Suppressor macrophage treated with lipopolysaccharide for 4 hours (primary cell): ENCODE data around the gene PZP.

Experiments
- DNase-seq: peaks from one replicate; pipeline ENCODE4 v3.0.0-alpha.2; 2020

Gene PZP

GRCh38 chr12:9122091-9122609, 86.0 kb downstream of the PZP start:
- DNase-seq: no peak

GRCh38 chr12:9120487-9121184, 87.6 kb downstream of the PZP start:
- DNase-seq: no peak

GRCh38 chr12:9118158-9118557, 90.0 kb downstream of the PZP start:
- DNase-seq: peak; percentile 96

GRCh38 chr12:9115731-9116559, 92.2 kb downstream of the PZP start, which contains the start of gene A2M:
Gene A2M, minus strand, starts transcription at chr12:9115919. Its CDS starts 70 bp downstream, at chr12:9115849.
- DNase-seq: peak; percentile 65

- peak; percentile 66 for DNase-seq
Observed at GRCh38 chr12:9114946-9115345, 93.2 kb downstream of the PZP start.

GRCh38 chr12:9113987-9114309, 94.2 kb downstream of the PZP start:
- DNase-seq: no peak

GRCh38 chr12:9113296-9113986, 94.8 kb downstream of the PZP start:
- DNase-seq: no peak

GRCh38 chr12:9112076-9112853, 95.9 kb downstream of the PZP start:
- no peak for DNase-seq

- no peak for DNase-seq
Observed at GRCh38 chr12:9111525-9111924, 96.7 kb downstream of the PZP start.

GRCh38 chr12:9109737-9110491, 98.3 kb downstream of the PZP start:
- no peak for DNase-seq

GRCh38 chr12:9109213-9109522, 99.0 kb downstream of the PZP start:
- DNase-seq: no peak

- no peak for DNase-seq
Observed at GRCh38 chr12:9108504-9109212, 99.5 kb downstream of the PZP start.

GRCh38 chr12:9107542-9107873, 100.7 kb downstream of the PZP start:
- DNase-seq: no peak

- no peak for DNase-seq
Observed at GRCh38 chr12:9106610-9107541, 101.3 kb downstream of the PZP start.

- no peak for DNase-seq
Observed at GRCh38 chr12:9106067-9106466, 102.1 kb downstream of the PZP start.

GRCh38 chr12:9104767-9105423, 103.3 kb downstream of the PZP start:
- DNase-seq: no peak

GRCh38 chr12:9104087-9104486, 104.1 kb downstream of the PZP start:
- DNase-seq: no peak

- peak; percentile 47 for DNase-seq
Observed at GRCh38 chr12:9103050-9103849, 104.9 kb downstream of the PZP start.
